Measurements from ENCODE around the gene PEPD.

PEPD gene

DNA sequence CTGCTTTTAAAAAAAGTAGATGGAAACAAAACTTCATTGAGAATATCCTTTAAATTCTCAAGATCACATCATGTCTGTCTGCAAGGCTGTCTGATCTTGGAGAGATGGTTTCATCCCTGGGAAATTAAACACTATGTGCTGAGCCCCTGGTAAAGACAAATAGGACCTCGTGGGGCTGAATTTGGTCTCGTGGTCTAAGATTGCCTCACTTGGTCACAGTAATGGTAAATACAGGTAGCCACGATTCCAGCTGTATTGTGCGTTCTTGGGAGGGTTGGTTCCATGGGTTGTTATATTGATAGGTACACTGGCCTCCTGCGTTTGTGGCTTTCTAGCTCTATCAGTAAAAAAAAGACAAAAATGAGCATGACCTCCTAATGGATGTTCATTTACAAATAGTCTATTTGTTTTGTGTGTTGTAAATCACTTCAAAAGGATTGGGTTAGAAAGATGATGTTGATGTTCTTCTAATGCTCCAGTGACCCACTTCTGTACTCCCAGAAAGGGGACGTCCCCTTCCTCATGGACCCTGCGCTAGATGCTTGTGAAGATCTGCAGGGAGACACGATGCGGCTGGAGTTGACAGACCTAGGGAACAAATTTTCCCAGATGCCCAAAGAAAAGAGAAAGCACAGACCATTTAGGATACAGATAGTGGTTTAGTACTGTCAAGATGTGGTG lies 146.3 kb downstream of the PEPD start:
- CTCF ChIA-PET: interaction anchor here (1.1 kb wide), 1 partner anchor 8 kb away, joined by 4 read pairs; no protein-coding TSS in a partner anchor
- POLR2A ChIA-PET: interaction anchor here (0.8 to 2.7 kb wide), 8 partner anchors 9 to 78 kb away, joined by 3 to 37 read pairs (median 10); partner anchors contain the start of gene CEBPA

GRCh38 chr19:33374236-33374714 lies 147.3 kb downstream of the PEPD start:
- ChIA-PET POLR2A (interaction anchor here (0.7 to 2.7 kb wide), 22 partner anchors 8 to 421 kb away, joined by 3 to 37 read pairs (median 4); partner anchors contain the start of gene CEBPA), CTCF (interaction anchor here (0.6 to 1.1 kb wide), 2 partner anchors 9 to 17 kb away, joined by 4 read pairs; no protein-coding TSS in a partner anchor)
- peak; percentile 26; the same call in 1 of the 2 replicates for TF ChIP-seq L3MBTL2 (conservative IDR thresholded peaks at IDR 0.05)
- no peak for TF ChIP-seq HDGF (IDR thresholded peaks at IDR 0.05; ENCODE audit: borderline replicate concordance)
- DNase-seq (ENCODE audit: extremely low spot score): no peak

More for the DNA sequence above, 146.3 kb downstream of the PEPD start:
- no peak for TF ChIP-seq PKNOX1 (IDR thresholded peaks at IDR 0.05)
- TF ChIP-seq SUZ12 (IDR thresholded peaks at IDR 0.05): no peak
- no peak for DNase-seq (ENCODE audit: extremely low spot score)

DNA sequence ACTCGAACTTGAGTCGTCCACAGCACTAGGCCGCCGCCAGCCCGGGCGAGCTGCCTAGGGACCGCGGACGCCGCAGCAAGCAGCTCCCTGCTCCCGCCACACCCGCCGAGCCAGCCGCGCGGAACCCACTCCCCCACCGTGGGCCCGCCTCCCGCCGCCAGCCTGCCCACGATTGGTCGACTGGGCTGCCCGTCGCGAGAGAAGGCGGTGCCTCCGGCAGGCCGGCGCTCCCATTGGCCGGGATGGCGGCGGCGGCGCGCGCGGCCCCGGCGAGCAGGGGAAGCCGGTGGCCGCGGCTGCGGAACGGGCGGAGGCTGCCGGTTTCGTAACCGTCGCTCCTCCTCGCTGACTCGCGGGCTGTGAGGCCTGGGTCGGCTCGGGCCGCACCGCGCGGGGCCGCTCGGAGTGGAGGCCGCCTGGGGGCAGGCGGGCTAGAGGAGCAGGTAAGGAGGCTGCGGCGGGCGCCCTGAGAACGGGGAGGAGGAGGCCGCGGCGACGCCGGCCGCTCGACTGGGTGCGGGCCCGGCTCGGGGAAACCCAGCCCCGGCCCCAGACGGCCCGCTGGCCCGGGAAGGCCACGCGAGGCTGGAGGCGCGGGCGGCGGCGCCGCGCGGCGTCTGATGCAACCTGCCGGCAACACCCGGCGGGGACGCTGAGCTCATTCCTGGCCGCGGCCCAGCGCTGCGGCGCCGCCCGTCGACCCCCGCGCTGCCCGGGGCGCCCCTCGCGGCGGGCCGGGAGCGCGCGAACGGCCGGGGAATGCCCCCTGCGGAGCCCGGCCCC lies 147.9 kb downstream of the PEPD start, which contains the start of gene CEBPG:
CEBPG (plus strand) TSS at position 257 of the 783 bp plus-strand sequence. CDS start 5,531 bp downstream, outside the sequence.
- TF ChIP-seq NFRKB (IDR thresholded peaks at IDR 0.05) (no peak), FOXA1 (IDR thresholded peaks at IDR 0.05) (no peak), ARNT (IDR thresholded peaks at IDR 0.05) (no peak), PKNOX1 (IDR thresholded peaks at IDR 0.05) (peak; percentile 98), LEF1 (IDR thresholded peaks at IDR 0.05; ENCODE audit: borderline replicate concordance) (0 out of 2 replicates have a peak, but pooled peaks have one; percentile 46), FOXM1 (IDR thresholded peaks at IDR 0.05; ENCODE audit: borderline replicate concordance) (no peak), ELF4 (IDR thresholded peaks at IDR 0.05) (no peak), CTBP1 (IDR thresholded peaks at IDR 0.05; ENCODE audit: borderline replicate concordance) (no peak), SUZ12 (IDR thresholded peaks at IDR 0.05) (no peak)
- DNase-seq (ENCODE audit: extremely low spot score): peak; percentile 98
- CTCF ChIA-PET: interaction anchor here (0.6 kb wide), 1 partner anchor 16 kb away, joined by 4 read pairs; no protein-coding TSS in a partner anchor
- POLR2A ChIA-PET: interaction anchor here (0.7 to 2.7 kb wide), 27 partner anchors 8 to 421 kb away, joined by 3 to 37 read pairs (median 4); partner anchors contain the start of gene CEBPA

DNA sequence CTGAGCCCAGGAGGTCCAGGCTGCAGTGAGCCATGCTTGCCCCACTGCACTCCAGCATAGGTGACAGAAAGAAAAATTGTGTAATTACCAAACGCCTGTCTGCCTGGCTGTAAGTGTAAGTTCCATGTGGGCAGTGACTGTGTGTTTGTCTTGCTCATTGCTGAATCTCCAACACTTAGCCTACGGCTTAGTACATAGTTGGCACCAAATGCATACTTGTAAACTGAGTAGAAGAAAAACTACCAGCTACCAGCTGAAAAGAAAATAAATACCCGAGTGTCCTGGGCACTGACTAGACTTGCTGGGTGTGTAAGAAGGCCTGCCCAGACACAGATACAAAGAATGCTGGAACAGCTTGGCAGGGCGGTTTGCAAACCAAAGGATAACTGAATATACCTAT lies 150.8 kb downstream of the PEPD start:
- TF ChIP-seq ELF4 (IDR thresholded peaks at IDR 0.05) (no peak), PKNOX1 (IDR thresholded peaks at IDR 0.05) (no peak), LEF1 (IDR thresholded peaks at IDR 0.05; ENCODE audit: borderline replicate concordance) (no peak), SUZ12 (IDR thresholded peaks at IDR 0.05) (no peak), L3MBTL2 (conservative IDR thresholded peaks at IDR 0.05) (no peak), ARNT (IDR thresholded peaks at IDR 0.05) (no peak), CTBP1 (IDR thresholded peaks at IDR 0.05; ENCODE audit: borderline replicate concordance) (no peak), FOXK2 (IDR thresholded peaks at IDR 0.05) (no peak), FOXM1 (IDR thresholded peaks at IDR 0.05; ENCODE audit: borderline replicate concordance) (no peak), FOXA1 (IDR thresholded peaks at IDR 0.05) (no peak), BHLHE40 (IDR thresholded peaks at IDR 0.05; ENCODE audit: borderline replicate concordance) (no peak), SP1 (IDR thresholded peaks at IDR 0.05) (no peak), NFRKB (IDR thresholded peaks at IDR 0.05) (no peak), HDGF (IDR thresholded peaks at IDR 0.05; ENCODE audit: borderline replicate concordance) (no peak), TARDBP (IDR thresholded peaks at IDR 0.05) (no peak), ZNF384 (IDR thresholded peaks at IDR 0.05) (no peak)
- POLR2A ChIA-PET: interaction anchor here (0.6 to 1.5 kb wide), 2 partner anchors 68 to 106 kb away, joined by 3 to 4 read pairs; no protein-coding TSS in a partner anchor
- CTCF ChIA-PET: no interaction called here
- no peak for DNase-seq (ENCODE audit: extremely low spot score)

DNA sequence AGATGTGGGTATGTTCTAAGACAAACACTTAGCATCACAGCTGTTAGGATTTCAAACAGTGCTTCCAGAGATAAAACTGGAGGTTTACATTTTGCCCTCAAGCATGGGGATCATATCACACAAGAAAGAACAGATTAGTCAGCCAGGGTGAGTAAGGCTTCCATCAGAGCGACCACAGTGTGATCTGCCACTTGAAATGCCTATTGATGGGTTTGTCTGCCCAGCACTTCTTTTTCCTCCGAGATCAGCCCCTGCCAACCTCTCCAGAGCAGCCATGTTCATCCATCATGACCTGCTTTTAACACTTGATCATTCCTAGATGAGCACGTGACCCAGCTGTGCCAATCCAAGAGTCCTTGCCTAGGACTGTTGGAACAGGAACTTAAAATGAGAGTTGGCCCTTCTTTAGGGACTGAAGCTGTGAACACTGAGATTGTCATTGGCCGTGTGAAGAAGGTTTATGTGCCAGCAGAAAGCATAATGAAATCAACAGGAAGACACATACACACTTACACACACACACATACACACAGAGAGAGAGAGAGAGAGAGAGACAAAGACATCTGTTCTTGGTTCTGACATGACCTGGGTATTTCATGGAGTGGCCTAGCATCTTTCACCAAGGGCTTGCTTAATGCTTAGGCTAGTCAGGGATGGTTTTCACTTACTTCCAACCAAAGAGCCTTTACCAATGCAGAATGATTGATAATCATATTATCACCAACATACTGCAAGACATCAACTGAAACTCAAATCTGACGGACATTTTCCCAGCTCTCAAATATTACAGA lies 153.3 kb downstream of the PEPD start:
- TF ChIP-seq L3MBTL2 (conservative IDR thresholded peaks at IDR 0.05) (no peak), BHLHE40 (IDR thresholded peaks at IDR 0.05; ENCODE audit: borderline replicate concordance) (no peak), ELF4 (IDR thresholded peaks at IDR 0.05) (no peak), PKNOX1 (IDR thresholded peaks at IDR 0.05) (no peak), SP1 (IDR thresholded peaks at IDR 0.05) (no peak), FOXA1 (IDR thresholded peaks at IDR 0.05) (no peak), HDGF (IDR thresholded peaks at IDR 0.05; ENCODE audit: borderline replicate concordance) (no peak), SUZ12 (IDR thresholded peaks at IDR 0.05) (no peak), ZNF384 (IDR thresholded peaks at IDR 0.05) (no peak), FOXM1 (IDR thresholded peaks at IDR 0.05; ENCODE audit: borderline replicate concordance) (no peak), NFRKB (IDR thresholded peaks at IDR 0.05) (no peak), ARNT (IDR thresholded peaks at IDR 0.05) (no peak), CTBP1 (IDR thresholded peaks at IDR 0.05; ENCODE audit: borderline replicate concordance) (no peak), FOXK2 (IDR thresholded peaks at IDR 0.05) (no peak)
- CTCF ChIA-PET: no interaction called here
- no peak for DNase-seq (ENCODE audit: extremely low spot score)
- POLR2A ChIA-PET: no interaction called here

Measured in HEK293T (cell line).